ENCODE results near the gene TBC1D22A. TPM values are rescaled to one million over a fixed set of nuclear protein-coding genes. Genes with fewer than 3 reads are reported as not detected.

Gene TBC1D22A
- polyA plus RNA-seq, 1 donor (not counting 4 experiments of a cell fraction or from before 2014, with no cell fraction given) = 20.9 TPM

DNA sequence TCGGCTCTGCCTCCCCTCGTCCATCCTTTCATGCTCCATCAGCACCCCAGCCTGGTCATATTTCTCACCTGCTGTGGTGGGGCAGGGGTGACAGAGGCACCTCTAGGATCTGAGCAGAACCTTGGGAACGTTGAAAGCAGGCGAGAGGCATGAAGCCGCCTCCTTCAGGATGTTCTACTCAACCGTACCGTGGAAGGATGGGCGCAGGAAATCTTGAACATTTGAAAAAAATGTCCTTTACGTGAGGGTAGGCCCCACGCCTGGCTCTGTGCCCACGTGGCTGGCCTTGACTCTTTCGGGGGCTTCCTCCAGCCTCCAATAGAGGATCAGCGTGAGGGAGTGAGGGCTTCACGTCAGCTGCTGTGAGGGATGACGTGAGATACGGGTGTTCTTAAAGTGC lies 90.7 kb downstream of the TBC1D22A start:
- FAIRE-seq = no peak
- Histone ChIP-seq H3K4me1 (ENCODE audit: control insufficient read depth, extremely low read depth, insufficient read depth, low read length) (no peaks in the 10 kb centered on the region), H3K4me2 (ENCODE audit: control insufficient read depth, extremely low read depth, insufficient read depth, low read depth, low read length) (no peak overlapping the region), H3K4me3 (ENCODE audit: control insufficient read depth in 2 of 3, extremely low read depth in 1 of 3, insufficient read depth in 2 of 3, low read depth in 1 of 3, low read length in 3 of 3) (no peak overlapping the region), H3K36me3 (ENCODE audit: control insufficient read depth in 2 of 2, extremely low read depth in 1 of 2, insufficient read depth in 2 of 2, low read length in 2 of 2) (peaks cover 3 to 5% of the 10 kb centered on the region in 2 experiments), H3K9ac (ENCODE audit: control insufficient read depth, extremely low read depth, insufficient read depth, low read length) (no peak overlapping the region), H3K9me3 (ENCODE audit: control insufficient read depth, low read depth, low read length) (no peaks in the 10 kb centered on the region), H2AFZ (ENCODE audit: control insufficient read depth, low read length) (no peak overlapping the region), H3K27me3 (ENCODE audit: control insufficient read depth, extremely low read depth, insufficient read depth, low read length) (no peaks in the 10 kb centered on the region), H3K79me2 (ENCODE audit: control insufficient read depth, insufficient read depth, low read length) (peaks cover 42% of the 10 kb centered on the region), H3K27ac (ENCODE audit: control insufficient read depth, insufficient read depth, low read length) (no peak overlapping the region), H3K9me1 (ENCODE audit: control insufficient read depth, extremely low read depth, insufficient read depth, low read length) (peaks cover 3% of the 10 kb centered on the region), H4K20me1 (ENCODE audit: control insufficient read depth, extremely low read depth, insufficient read depth, low read length) (no peaks in the 10 kb centered on the region)
- no peak for DNase-seq (ENCODE audit: low read depth, low spot score)
- dilution Hi-C loops (cut with MboI; ENCODE audit: extremely low pct_ligation_motif_present, low sequenced_read_pairs) = no loop called here
- TF ChIP-seq, protein P1, sequence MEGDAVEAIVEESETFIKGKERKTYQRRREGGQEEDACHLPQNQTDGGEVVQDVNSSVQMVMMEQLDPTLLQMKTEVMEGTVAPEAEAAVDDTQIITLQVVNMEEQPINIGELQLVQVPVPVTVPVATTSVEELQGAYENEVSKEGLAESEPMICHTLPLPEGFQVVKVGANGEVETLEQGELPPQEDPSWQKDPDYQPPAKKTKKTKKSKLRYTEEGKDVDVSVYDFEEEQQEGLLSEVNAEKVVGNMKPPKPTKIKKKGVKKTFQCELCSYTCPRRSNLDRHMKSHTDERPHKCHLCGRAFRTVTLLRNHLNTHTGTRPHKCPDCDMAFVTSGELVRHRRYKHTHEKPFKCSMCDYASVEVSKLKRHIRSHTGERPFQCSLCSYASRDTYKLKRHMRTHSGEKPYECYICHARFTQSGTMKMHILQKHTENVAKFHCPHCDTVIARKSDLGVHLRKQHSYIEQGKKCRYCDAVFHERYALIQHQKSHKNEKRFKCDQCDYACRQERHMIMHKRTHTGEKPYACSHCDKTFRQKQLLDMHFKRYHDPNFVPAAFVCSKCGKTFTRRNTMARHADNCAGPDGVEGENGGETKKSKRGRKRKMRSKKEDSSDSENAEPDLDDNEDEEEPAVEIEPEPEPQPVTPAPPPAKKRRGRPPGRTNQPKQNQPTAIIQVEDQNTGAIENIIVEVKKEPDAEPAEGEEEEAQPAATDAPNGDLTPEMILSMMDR (optimal IDR thresholded peaks at IDR 0.05 in 1 of 3, IDR thresholded peaks at IDR 0.05 in 1 of 3, conservative IDR thresholded peaks at IDR 0.05 in 1 of 3; ENCODE audit: extremely low read depth in 1 of 3, insufficient read depth in 2 of 3, low read length in 3 of 3) = no peak
- no peak for TF ChIP-seq EZH2 (IDR thresholded peaks at IDR 0.05; ENCODE audit: low read length)

DNA sequence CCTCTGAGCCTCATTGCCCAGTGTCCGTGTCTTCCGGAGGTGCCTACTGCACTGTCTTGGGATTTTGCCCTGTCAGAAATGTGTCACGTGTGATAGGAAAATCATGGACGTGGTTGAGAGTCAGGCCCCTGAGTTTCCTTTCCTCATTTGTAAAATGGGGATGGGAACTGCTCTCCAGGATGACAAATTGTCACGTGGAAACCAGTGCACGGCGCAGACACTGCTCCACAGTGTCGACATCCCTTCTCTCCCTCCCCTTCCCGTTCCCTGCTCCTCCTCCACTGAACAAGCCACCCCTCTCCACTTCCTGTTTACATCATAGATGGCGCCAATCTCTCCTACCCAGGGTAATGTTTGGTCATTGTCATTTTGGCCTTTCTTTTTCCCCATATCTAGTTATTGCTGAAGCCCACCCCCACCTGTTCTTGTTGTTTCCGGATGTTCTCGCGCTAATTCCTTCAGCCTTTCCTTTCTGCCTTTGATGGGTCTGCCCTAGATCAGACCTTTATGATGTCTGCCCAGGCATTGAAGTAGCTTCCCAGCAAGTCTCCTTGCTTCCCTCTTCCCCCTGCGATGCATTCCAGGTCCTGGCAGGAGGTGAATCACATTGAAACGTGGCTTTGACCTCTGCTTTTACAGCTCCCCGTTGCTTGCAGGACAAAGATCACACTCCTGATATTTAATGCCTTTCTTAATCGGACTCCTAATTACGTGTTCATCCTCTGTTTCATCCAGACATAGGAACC lies 91.8 kb downstream of the TBC1D22A start:
- FAIRE-seq = no peak
- H4K20me1 ChIP-seq (ENCODE audit: control insufficient read depth, extremely low read depth, insufficient read depth, low read length) = no peaks in the 10 kb centered on the region
- dilution Hi-C loops (cut with MboI; ENCODE audit: extremely low pct_ligation_motif_present, low sequenced_read_pairs) = no loop called here
- no peaks in the 10 kb centered on the region for H3K9me3 ChIP-seq (ENCODE audit: control insufficient read depth, low read depth, low read length)
- no peak for DNase-seq (ENCODE audit: low read depth, low spot score)
- H3K4me3 ChIP-seq (ENCODE audit: control insufficient read depth in 2 of 3, extremely low read depth in 1 of 3, insufficient read depth in 2 of 3, low read depth in 1 of 3, low read length in 3 of 3) = no peak overlapping the region
- H3K9ac ChIP-seq (ENCODE audit: control insufficient read depth, extremely low read depth, insufficient read depth, low read length) = no peak overlapping the region
- no peak overlapping the region for H2AFZ ChIP-seq (ENCODE audit: control insufficient read depth, low read length)
- H3K27me3 ChIP-seq (ENCODE audit: control insufficient read depth, extremely low read depth, insufficient read depth, low read length) = no peaks in the 10 kb centered on the region
- peaks cover 39% of the 10 kb centered on the region for H3K79me2 ChIP-seq (ENCODE audit: control insufficient read depth, insufficient read depth, low read length)
- H3K27ac ChIP-seq (ENCODE audit: control insufficient read depth, insufficient read depth, low read length) = no peak overlapping the region
- H3K9me1 ChIP-seq (ENCODE audit: control insufficient read depth, extremely low read depth, insufficient read depth, low read length) = peaks cover 3% of the 10 kb centered on the region
- peaks cover 3 to 5% of the 10 kb centered on the region in 2 experiments for H3K36me3 ChIP-seq (ENCODE audit: control insufficient read depth in 2 of 2, extremely low read depth in 1 of 2, insufficient read depth in 2 of 2, low read length in 2 of 2)
- no peaks in the 10 kb centered on the region for H3K4me1 ChIP-seq (ENCODE audit: control insufficient read depth, extremely low read depth, insufficient read depth, low read length)
- no peak overlapping the region for H3K4me2 ChIP-seq (ENCODE audit: control insufficient read depth, extremely low read depth, insufficient read depth, low read depth, low read length)
- TF ChIP-seq EZH2 (IDR thresholded peaks at IDR 0.05; ENCODE audit: low read length) = no peak
- TF ChIP-seq, protein P1 (optimal IDR thresholded peaks at IDR 0.05 in 1 of 3, IDR thresholded peaks at IDR 0.05 in 1 of 3, conservative IDR thresholded peaks at IDR 0.05 in 1 of 3; ENCODE audit: extremely low read depth in 1 of 3, insufficient read depth in 2 of 3, low read length in 3 of 3) = no peak

Measured in keratinocyte (primary cell).